Hepatocyte (in vitro differentiated cells): Measurements from ENCODE around the gene RPS27. TPM values are rescaled to one million over a fixed set of nuclear protein-coding genes. Genes with fewer than 3 reads are reported as not detected.
A peak's percentile ranks its signal among the peaks of the same experiment; 100 is the strongest.
"Not testable (repeated sequence)": the region's sequence is repeated elsewhere in the genome, so short reads cannot be mapped to it uniquely, and the experiment has no call there.

Experiments
- DNase-seq: peaks from one replicate; pipeline ENCODE4 v3.0.0-alpha.2; 2016; ENCODE audit warnings: low spot score
- H2AFZ ChIP-seq: fragments of 200-600 bp; sonication (generic); 2 replicates; pipeline ENCODE4 v1.6.0; 2016; ENCODE audit warnings: antibody characterized with exemption, mild to moderate bottlenecking
- H3K27ac ChIP-seq: fragments of 200-600 bp; sonication (generic); 2 replicates; pipeline ENCODE4 v1.5.1; 2016; ENCODE audit warnings: mild to moderate bottlenecking
- H3K27me3 ChIP-seq: fragments of 200-600 bp; sonication (generic); 2 replicates; pipeline ENCODE4 v1.6.1; 2016
- H3K36me3 ChIP-seq: fragments of 200-600 bp; sonication (generic); replicated peaks from 2 replicates; pipeline ENCODE4 v1.5.1; 2016; ENCODE audit warnings: low read depth; ENCODE audit not compliant: insufficient read depth
- H3K4me1 ChIP-seq: fragments of 200-600 bp; sonication (generic); 2 replicates; pipeline ENCODE4 v1.5.1; 2016; ENCODE audit warnings: mild to moderate bottlenecking, moderate library complexity; ENCODE audit not compliant: insufficient read depth
- H3K4me2 ChIP-seq: fragments of 200-600 bp; sonication (generic); 2 replicates; pipeline ENCODE4 v1.6.0; 2016
- H3K4me3 ChIP-seq: fragments of 200-600 bp; sonication (generic); 2 replicates; pipeline ENCODE4 v1.5.1; 2016; ENCODE audit warnings: mild to moderate bottlenecking
- H3K79me2 ChIP-seq: fragments of 200-600 bp; sonication (generic); 2 replicates; pipeline ENCODE4 v1.6.0; 2017; ENCODE audit warnings: mild to moderate bottlenecking
- H3K9me2 ChIP-seq: fragments of 200-600 bp; sonication (generic); replicated peaks from 2 replicates; pipeline ENCODE4 v1.6.0; 2017; ENCODE audit warnings: mild to moderate bottlenecking; ENCODE audit not compliant: insufficient read depth
- H3K9me3 ChIP-seq: fragments of 200-600 bp; sonication (generic); 2 replicates; pipeline ENCODE4 v1.5.1; 2016; ENCODE audit warnings: low read depth, mild to moderate bottlenecking
- H4K20me1 ChIP-seq: fragments of 200-600 bp; sonication (generic); 2 replicates; pipeline ENCODE4 v1.6.0; 2016; ENCODE audit warnings: mild to moderate bottlenecking; ENCODE audit not compliant: insufficient read depth, poor library complexity, severe bottlenecking
- CTCF ChIP-seq: fragments of 200-600 bp; sonication (generic); IDR thresholded peaks from 2 replicates; pipeline ENCODE4 v1.5.1; 2016; ENCODE audit warnings: antibody characterized with exemption, mild to moderate bottlenecking; ENCODE audit not compliant: poor library complexity
- EZH2 ChIP-seq: fragments of 200-600 bp; sonication (generic); IDR thresholded peaks from 2 replicates; pipeline ENCODE4 v1.6.1; 2016; ENCODE audit warnings: antibody characterized with exemption, mild to moderate bottlenecking, borderline replicate concordance
- EZH2phosphoT487 ChIP-seq: fragments of 200-600 bp; sonication (generic); IDR thresholded peaks from one replicate; pipeline ENCODE4 v1.6.1; 2018; ENCODE audit warnings: antibody characterized with exemption, mild to moderate bottlenecking, low read depth, moderate library complexity; ENCODE audit not compliant: unreplicated experiment, severe bottlenecking
- WGBS: methylation state at CpG from one replicate; pipeline ENCODE4 v1.1.6; 2016; ENCODE audit warnings: low lambda C conversion rate; ENCODE audit errors: missing lambda C conversion rate; 5-methylcytosine and 5-hydroxymethylcytosine counted together
- polyA plus RNA-seq: library from polyadenylated mRNA; unstranded; fragments of >200 nt; fragmentation: Nextera tagmentation; extraction: Ambion mirVana; gene quantifications from 2 replicates; pipeline ENCODE4 v1.2.1, GENCODE V29; 2016
- total RNA-seq: library from RNA; depleted of rRNA; stranded (reverse); fragments of >200 nt; gene quantifications from 2 replicates; pipeline ENCODE4 v1.2.3, GENCODE V29; 2014

RPS27 gene
- total and polyA plus RNA-seq, 2 experiments from 2014 or later, result 1,696 to 2,548 TPM

DNA sequence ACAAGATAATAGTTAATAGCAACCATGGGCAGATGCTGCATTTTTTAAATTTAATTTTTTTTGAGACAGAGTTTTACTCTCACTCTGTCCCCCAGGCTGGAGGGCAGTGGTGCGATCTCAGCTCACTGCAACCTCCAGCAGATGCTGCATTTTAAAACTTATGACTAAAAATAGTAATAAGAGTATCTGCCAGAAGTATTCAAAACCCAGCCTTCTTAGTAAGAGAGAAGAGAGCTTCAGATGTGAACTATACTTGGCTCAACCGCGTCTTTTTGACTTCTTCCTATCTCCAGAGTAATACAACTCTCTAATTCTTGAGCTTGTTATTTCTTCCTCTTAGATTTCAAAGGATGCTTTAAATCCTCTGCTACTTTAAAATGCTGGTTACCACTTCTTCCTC, 4.6 kb downstream of the RPS27 start:
- H2AFZ ChIP-seq, result no peak overlapping the region
- peaks cover 2% of the 10 kb centered on the region for H3K36me3 ChIP-seq
- TF ChIP-seq EZH2phosphoT487 (no peak), CTCF (no peak), EZH2 (no peak)
- no peaks in the 10 kb centered on the region for H3K9me2 ChIP-seq
- DNase-seq, result no peak
- peaks cover 18% of the 10 kb centered on the region for H3K4me1 ChIP-seq
- peaks cover 14% of the 10 kb centered on the region for H4K20me1 ChIP-seq
- H3K4me2 ChIP-seq, result no peak overlapping the region
- peak overlapping the region; percentile 19 for H3K27ac ChIP-seq
- WGBS, result 97% methylated on average over 3 of the region's 3 CpGs
- H3K79me2 ChIP-seq, result peaks cover 26% of the 10 kb centered on the region
- H3K27me3 ChIP-seq, result no peaks in the 10 kb centered on the region
- H3K4me3 ChIP-seq, result no peak overlapping the region
- H3K9me3 ChIP-seq, result no peaks in the 10 kb centered on the region

GRCh38 chr1:153995640-153996039, 5.1 kb downstream of the RPS27 start:
- Histone ChIP-seq H3K27me3 (no peaks in the 10 kb centered on the region), H2AFZ (no peak overlapping the region), H3K4me1 (peaks cover 18% of the 10 kb centered on the region), H3K27ac (peak overlapping the region; percentile 19), H3K9me2 (no peaks in the 10 kb centered on the region), H3K36me3 (peaks cover 2% of the 10 kb centered on the region), H3K9me3 (no peaks in the 10 kb centered on the region), H4K20me1 (peaks cover 14% of the 10 kb centered on the region), H3K4me2 (no peak overlapping the region), H3K4me3 (no peak overlapping the region), H3K79me2 (peaks cover 26% of the 10 kb centered on the region)
- 98% methylated on average over 11 of the region's 11 CpGs for WGBS
- DNase-seq, result no peak
- TF ChIP-seq EZH2 (no peak), CTCF (no peak)

DNA sequence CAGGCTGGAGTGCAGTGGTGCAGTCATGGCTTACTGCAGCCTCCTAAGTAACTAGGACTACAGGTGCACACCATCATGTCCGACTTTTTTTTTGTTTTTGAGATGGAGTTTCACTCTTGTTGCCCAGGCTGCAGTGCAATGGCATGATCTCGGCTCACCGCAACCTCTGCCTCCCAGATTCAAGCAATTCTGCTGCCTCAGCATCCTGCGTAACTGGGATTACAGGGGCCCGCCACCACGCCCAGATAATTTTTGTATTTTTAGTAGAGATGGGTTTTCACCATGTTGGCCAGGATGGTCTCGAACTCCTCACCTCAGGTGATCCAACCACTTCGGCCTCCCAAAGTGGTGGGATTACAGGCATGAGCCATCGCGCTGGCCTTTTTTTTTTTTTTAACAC, 6.3 kb downstream of the RPS27 start:
- H3K27me3 ChIP-seq, H3K36me3 ChIP-seq, H2AFZ ChIP-seq, H3K9me2 ChIP-seq, H3K4me2 ChIP-seq, H3K9me3 ChIP-seq, H3K27ac ChIP-seq, DNase-seq, H3K4me3 ChIP-seq: not testable (repeated sequence)
- peaks cover 13% of the 10 kb centered on the region for H3K79me2 ChIP-seq
- 94% methylated on average over 10 of the region's 10 CpGs for WGBS
- peaks cover 10% of the 10 kb centered on the region for H4K20me1 ChIP-seq
- peaks cover 17% of the 10 kb centered on the region for H3K4me1 ChIP-seq

- H3K36me3 ChIP-seq, result peaks cover under 1% of the 10 kb centered on the region
- no peaks in the 10 kb centered on the region for H3K9me2 ChIP-seq
- H3K4me3 ChIP-seq, result no peak overlapping the region
- no peaks in the 10 kb centered on the region for H3K27me3 ChIP-seq
- no peak overlapping the region for H2AFZ ChIP-seq
- no peak overlapping the region for H3K4me2 ChIP-seq
- H4K20me1 ChIP-seq, result no peaks in the 10 kb centered on the region
- no peak for DNase-seq
- TF ChIP-seq EZH2, result no peak
- TF ChIP-seq CTCF, result no peak
- TF ChIP-seq EZH2phosphoT487, result no peak
- H3K4me1 ChIP-seq, result peaks cover 5% of the 10 kb centered on the region
- 82% methylated on average over 4 of the region's 4 CpGs for WGBS
- H3K9me3 ChIP-seq, result no peaks in the 10 kb centered on the region
- H3K27ac ChIP-seq, result peak overlapping the region; percentile 87
- H3K79me2 ChIP-seq, result no peaks in the 10 kb centered on the region
These were observed 9.9 kb downstream of the RPS27 start for GRCh38 chr1:154000420-154000819.
